ENCODE data around the gene DTX1. TPM values are rescaled to one million over a fixed set of nuclear protein-coding genes. Genes with fewer than 3 reads are reported as not detected.

Gene DTX1
- total and polyA plus RNA-seq, 2 donors (not counting 1 experiment from before 2014, with no cell fraction given): 47.0 to 49.5 TPM

DNA sequence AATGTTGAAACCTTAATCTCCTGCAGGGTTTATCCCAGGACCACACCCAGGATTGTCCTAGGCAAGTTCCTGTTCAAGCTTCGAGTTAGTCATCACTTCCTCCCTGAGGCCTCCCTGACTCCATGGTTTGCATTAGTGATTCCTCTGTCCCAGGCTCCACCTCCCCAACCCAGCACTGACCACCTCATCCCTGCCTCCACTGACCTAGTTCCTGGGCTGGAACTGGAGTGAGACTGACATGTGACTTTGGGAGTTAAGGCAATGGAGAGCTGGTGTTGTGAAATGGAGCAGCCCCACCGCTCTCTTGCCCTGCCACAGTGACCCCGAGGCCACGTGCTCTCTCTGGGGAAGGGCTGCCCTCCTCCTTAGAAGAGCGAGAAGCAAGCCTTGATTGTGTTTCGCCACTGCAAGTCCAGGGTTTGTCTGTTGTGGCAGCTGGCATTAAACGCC is 15.8 kb upstream of the DTX1 start:
- no peak overlapping the region for H2AFZ ChIP-seq (ENCODE audit: insufficient read depth, low read depth, low read length, poor library complexity, severe bottlenecking)
- no peak for ATAC-seq (ENCODE audit: low read depth)
- no peak overlapping the region for H3K4me2 ChIP-seq (replicated peaks; ENCODE audit: low read depth, low read length, poor library complexity, severe bottlenecking)
- no peak overlapping the region for H3K27ac Mint-ChIP-seq
- TF ChIP-seq EZH2 (IDR thresholded peaks at IDR 0.05; ENCODE audit: borderline replicate concordance, insufficient read depth, low read depth, low read length, poor library complexity, severe bottlenecking): no peak
- TF ChIP-seq, protein P1, sequence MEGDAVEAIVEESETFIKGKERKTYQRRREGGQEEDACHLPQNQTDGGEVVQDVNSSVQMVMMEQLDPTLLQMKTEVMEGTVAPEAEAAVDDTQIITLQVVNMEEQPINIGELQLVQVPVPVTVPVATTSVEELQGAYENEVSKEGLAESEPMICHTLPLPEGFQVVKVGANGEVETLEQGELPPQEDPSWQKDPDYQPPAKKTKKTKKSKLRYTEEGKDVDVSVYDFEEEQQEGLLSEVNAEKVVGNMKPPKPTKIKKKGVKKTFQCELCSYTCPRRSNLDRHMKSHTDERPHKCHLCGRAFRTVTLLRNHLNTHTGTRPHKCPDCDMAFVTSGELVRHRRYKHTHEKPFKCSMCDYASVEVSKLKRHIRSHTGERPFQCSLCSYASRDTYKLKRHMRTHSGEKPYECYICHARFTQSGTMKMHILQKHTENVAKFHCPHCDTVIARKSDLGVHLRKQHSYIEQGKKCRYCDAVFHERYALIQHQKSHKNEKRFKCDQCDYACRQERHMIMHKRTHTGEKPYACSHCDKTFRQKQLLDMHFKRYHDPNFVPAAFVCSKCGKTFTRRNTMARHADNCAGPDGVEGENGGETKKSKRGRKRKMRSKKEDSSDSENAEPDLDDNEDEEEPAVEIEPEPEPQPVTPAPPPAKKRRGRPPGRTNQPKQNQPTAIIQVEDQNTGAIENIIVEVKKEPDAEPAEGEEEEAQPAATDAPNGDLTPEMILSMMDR (IDR thresholded peaks at IDR 0.05): no peak
- no peak overlapping the region for H3K4me3 ChIP-seq (ENCODE audit: control extremely low read depth in 1 of 5, extremely low read depth in 1 of 5, insufficient read depth in 1 of 5, low read depth in 2 of 5, low read length in 4 of 5)
- no peaks in the 10 kb centered on the region for H3K79me2 ChIP-seq (ENCODE audit: control insufficient read depth, insufficient read depth, low read length)
- H3K36me3 ChIP-seq (replicated peaks in 1 of 2; ENCODE audit: control extremely low read depth in 1 of 2, control insufficient read depth in 1 of 2, extremely low read depth in 1 of 2, insufficient read depth in 2 of 2, low read length in 1 of 2): no peaks in the 10 kb centered on the region
- no peak for DNase-seq
- 74% methylated on average over 6 of the region's 7 CpGs for WGBS (ENCODE audit: insufficient coverage)
- ChIA-PET POLR2A (no interaction called here), CTCF (interaction anchor here (0.8 to 1.3 kb wide), 2 partner anchors 10 to 141 kb away, joined by 3 read pairs; no protein-coding TSS in a partner anchor)
- H3K4me3 Mint-ChIP-seq: no peak overlapping the region
- H4K20me1 ChIP-seq (ENCODE audit: control insufficient read depth, insufficient read depth, low read length, poor library complexity, severe bottlenecking): no peaks in the 10 kb centered on the region
- intact Hi-C loops (cut with micrococcal nuclease): no loop called here
- H3K4me1 Mint-ChIP-seq: no peaks in the 10 kb centered on the region
- H3K9me3 Mint-ChIP-seq (ENCODE audit: insufficient read depth): no peaks in the 10 kb centered on the region
- H3K27me3 ChIP-seq (replicated peaks in 1 of 4; ENCODE audit: control extremely low read depth in 1 of 4, control insufficient read depth in 3 of 4, insufficient read depth in 4 of 4, low read length in 3 of 4): no peaks in the 10 kb centered on the region
- H3K9ac ChIP-seq (ENCODE audit: low read length): no peak overlapping the region
- no peaks in the 10 kb centered on the region for H3K9me3 ChIP-seq (ENCODE audit: control extremely low read depth in 1 of 3, control insufficient read depth in 2 of 3, insufficient read depth in 1 of 3, low read length in 2 of 3)
- H3K27me3 Mint-ChIP-seq: peaks cover 5% of the 10 kb centered on the region
- no peaks in the 10 kb centered on the region for H3K4me1 ChIP-seq (ENCODE audit: control insufficient read depth in 2 of 2, insufficient read depth in 2 of 2, low read length in 2 of 2)
- no peak overlapping the region for H3K27ac ChIP-seq (ENCODE audit: low read length in 2 of 2)

DNA sequence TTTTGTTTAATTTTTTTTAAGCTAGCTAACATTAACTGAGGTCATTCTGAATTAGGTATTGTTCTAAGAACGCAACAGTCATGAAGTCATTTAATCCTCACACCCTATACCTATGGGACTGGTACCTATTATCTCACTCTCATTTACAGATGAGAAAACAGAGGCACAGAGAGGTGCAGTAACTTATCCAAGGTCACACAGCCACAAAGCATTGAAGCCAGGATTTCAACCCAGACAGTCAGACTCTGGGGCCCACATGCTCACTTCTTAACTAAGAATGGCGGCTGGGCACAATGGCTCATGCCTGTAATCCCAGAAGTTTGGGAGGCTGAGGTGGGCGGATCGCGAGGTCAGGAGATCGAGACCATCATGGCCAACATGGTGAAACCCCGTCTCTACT is 15.0 kb upstream of the DTX1 start:
- WGBS (ENCODE audit: insufficient coverage): 100% methylated on average over 2 of the region's 7 CpGs
- CTCF ChIA-PET: interaction anchor here (0.7 kb wide), 1 partner anchor 62 kb away, joined by 3 read pairs; no protein-coding TSS in a partner anchor

More for the DNA sequence above, 15.0 kb upstream of the DTX1 start:
- Histone ChIP-seq H2AFZ (ENCODE audit: insufficient read depth, low read depth, low read length, poor library complexity, severe bottlenecking) (no peak overlapping the region), H3K27ac (ENCODE audit: low read length in 2 of 2) (no peak overlapping the region), H3K4me3 (ENCODE audit: control extremely low read depth in 1 of 5, extremely low read depth in 1 of 5, insufficient read depth in 1 of 5, low read depth in 2 of 5, low read length in 4 of 5) (no peak overlapping the region), H3K27me3 (replicated peaks in 1 of 4; ENCODE audit: control extremely low read depth in 1 of 4, control insufficient read depth in 3 of 4, insufficient read depth in 4 of 4, low read length in 3 of 4) (no peaks in the 10 kb centered on the region), H3K9me3 (ENCODE audit: control extremely low read depth in 1 of 3, control insufficient read depth in 2 of 3, insufficient read depth in 1 of 3, low read length in 2 of 3) (no peaks in the 10 kb centered on the region), H3K36me3 (replicated peaks in 1 of 2; ENCODE audit: control extremely low read depth in 1 of 2, control insufficient read depth in 1 of 2, extremely low read depth in 1 of 2, insufficient read depth in 2 of 2, low read length in 1 of 2) (no peaks in the 10 kb centered on the region), H3K4me2 (replicated peaks; ENCODE audit: low read depth, low read length, poor library complexity, severe bottlenecking) (no peak overlapping the region), H3K9ac (ENCODE audit: low read length) (no peak overlapping the region), H3K4me1 (ENCODE audit: control insufficient read depth in 2 of 2, insufficient read depth in 2 of 2, low read length in 2 of 2) (no peaks in the 10 kb centered on the region), H3K79me2 (ENCODE audit: control insufficient read depth, insufficient read depth, low read length) (no peaks in the 10 kb centered on the region), H4K20me1 (ENCODE audit: control insufficient read depth, insufficient read depth, low read length, poor library complexity, severe bottlenecking) (no peaks in the 10 kb centered on the region)
- H3K4me1 Mint-ChIP-seq: no peaks in the 10 kb centered on the region
- no peak overlapping the region for H3K27ac Mint-ChIP-seq
- peaks cover 5% of the 10 kb centered on the region for H3K27me3 Mint-ChIP-seq
- intact Hi-C loops (cut with micrococcal nuclease): no loop called here
- no peak overlapping the region for H3K4me3 Mint-ChIP-seq
- POLR2A ChIA-PET: no interaction called here
- no peak for TF ChIP-seq EZH2 (IDR thresholded peaks at IDR 0.05; ENCODE audit: borderline replicate concordance, insufficient read depth, low read depth, low read length, poor library complexity, severe bottlenecking)
- TF ChIP-seq, protein P1 (IDR thresholded peaks at IDR 0.05): no peak
- ATAC-seq (ENCODE audit: low read depth): no peak
- H3K9me3 Mint-ChIP-seq (ENCODE audit: insufficient read depth): no peaks in the 10 kb centered on the region
- no peak for DNase-seq
